Activated naive CD8-positive, alpha-beta T cell treated with anti-CD3 and anti-CD28 coated beads, Interleukin-2, amount 50 U/mL, for 16 hours (primary cell): ENCODE measurements around the gene LIMS3.
"Not testable (repeated sequence)": the region's sequence is repeated elsewhere in the genome, so short reads cannot be mapped to it uniquely, and the experiment has no call there.

ENCODE experiments used
- DNase-seq: peaks from one replicate; pipeline ENCODE4 v3.0.0-alpha.2; 2020; ENCODE audit warnings: low read depth, low spot score

Gene LIMS3

GRCh38 chr2:109924481-109924880 is 26.0 kb downstream of the LIMS3 start:
- DNase-seq, result not testable (repeated sequence)

GRCh38 chr2:109927803-109928202 is 29.3 kb downstream of the LIMS3 start:
- DNase-seq, result not testable (repeated sequence)

GRCh38 chr2:109929222-109929621 is 30.7 kb downstream of the LIMS3 start:
- DNase-seq, result not testable (repeated sequence)

GRCh38 chr2:109936534-109936933 is 38.0 kb downstream of the LIMS3 start:
- DNase-seq, result not testable (repeated sequence)

GRCh38 chr2:109945362-109945761 is 46.9 kb downstream of the LIMS3 start:
- not testable (repeated sequence) for DNase-seq

GRCh38 chr2:109947262-109947958 is 48.9 kb downstream of the LIMS3 start:
- DNase-seq, result not testable (repeated sequence)

GRCh38 chr2:109947959-109948520 is 49.6 kb downstream of the LIMS3 start:
- not testable (repeated sequence) for DNase-seq

GRCh38 chr2:109950146-109950843 is 51.8 kb downstream of the LIMS3 start:
- not testable (repeated sequence) for DNase-seq

GRCh38 chr2:109963942-109964341 is 65.5 kb downstream of the LIMS3 start:
- not testable (repeated sequence) for DNase-seq

GRCh38 chr2:109965482-109965881 is 67.0 kb downstream of the LIMS3 start:
- DNase-seq, result not testable (repeated sequence)

GRCh38 chr2:109966107-109966736 is 67.7 kb downstream of the LIMS3 start:
- DNase-seq, result not testable (repeated sequence)

GRCh38 chr2:109966858-109967257 is 68.4 kb downstream of the LIMS3 start:
- not testable (repeated sequence) for DNase-seq

- DNase-seq, result not testable (repeated sequence)
Measured at GRCh38 chr2:109969864-109970263, 71.4 kb downstream of the LIMS3 start.

GRCh38 chr2:109971710-109972109 is 73.2 kb downstream of the LIMS3 start:
- DNase-seq, result not testable (repeated sequence)
